ENCODE data around the gene LAMA2. TPM values are rescaled to one million over a fixed set of nuclear protein-coding genes. Genes with fewer than 3 reads are reported as not detected.
"Not testable (repeated sequence)": the region's sequence is repeated elsewhere in the genome, so short reads cannot be mapped to it uniquely, and the experiment has no call there.

Gene LAMA2
- total and polyA plus RNA-seq, 7 donors: 0.46 to 131 (median 59.6) TPM

DNA sequence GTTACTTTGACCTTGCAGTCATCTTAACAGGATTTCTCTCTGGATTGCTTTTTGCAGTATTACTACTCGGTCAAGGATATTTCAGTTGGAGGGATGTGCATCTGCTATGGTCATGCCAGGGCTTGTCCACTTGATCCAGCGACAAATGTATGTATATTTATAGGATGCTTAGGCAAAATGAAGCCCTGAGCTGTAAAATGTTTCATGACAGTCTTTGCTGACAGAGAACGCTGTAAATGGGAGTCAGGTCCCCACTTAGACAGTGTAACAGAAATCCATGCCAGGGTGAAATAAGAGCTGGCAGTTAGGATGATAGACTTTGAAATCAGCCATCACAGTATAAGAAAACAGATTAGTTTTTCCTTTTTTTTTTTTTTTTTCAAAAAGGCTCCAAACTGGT is 264.0 kb downstream of the LAMA2 start:
- Histone ChIP-seq H3K9me3 (no peaks in the 10 kb centered on the region), H3K4me1 (no peaks in the 10 kb centered on the region), H3K4me3 (no peak overlapping the region), H3K27ac (no peak overlapping the region), H3K36me3 (no peaks in the 10 kb centered on the region), H3K27me3 (no peaks in the 10 kb centered on the region)
- intact Hi-C loops (cut with DNase I): no loop called here
- DNase-seq: no peak
- WGBS, 2 donors: 81 to 86% methylated on average over 3 of the region's 3 CpGs
- no peak for TF ChIP-seq POLR2AphosphoS5 (IDR thresholded peaks at IDR 0.05)
- TF ChIP-seq POLR2A (IDR thresholded peaks at IDR 0.05): no peak
- no peak for TF ChIP-seq CTCF (IDR thresholded peaks at IDR 0.05)
- TF ChIP-seq EP300 (IDR thresholded peaks at IDR 0.05): no peak

- DNase-seq: no peak
- H3K36me3 ChIP-seq: no peaks in the 10 kb centered on the region
Observed at GRCh38 chr6:129150507-129150906, 267.6 kb downstream of the LAMA2 start.

DNA sequence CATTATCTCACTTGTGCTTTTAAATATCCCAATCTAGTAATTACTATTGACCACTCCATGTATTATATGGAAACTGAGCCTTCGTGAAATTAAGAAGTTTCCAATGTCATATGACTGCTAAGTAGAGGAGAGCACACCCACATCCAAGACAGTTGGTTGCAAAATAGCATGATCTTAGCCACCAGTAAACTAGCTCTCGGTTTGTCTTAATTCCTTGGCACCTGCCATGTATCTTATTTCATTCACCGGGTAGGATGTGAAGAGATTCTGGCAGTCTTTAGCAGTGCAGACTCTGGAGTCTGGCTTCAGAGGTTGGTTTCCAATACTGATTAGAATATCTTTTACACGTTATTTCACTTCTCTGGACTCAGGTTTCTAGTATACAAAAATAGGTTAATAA is 270.3 kb downstream of the LAMA2 start:
- Histone ChIP-seq H3K9me3 (no peaks in the 10 kb centered on the region), H3K27ac (no peak overlapping the region), H3K27me3 (no peaks in the 10 kb centered on the region), H3K4me1 (no peaks in the 10 kb centered on the region), H3K4me3 (no peak overlapping the region), H3K36me3 (no peaks in the 10 kb centered on the region)
- no peak for TF ChIP-seq POLR2A (IDR thresholded peaks at IDR 0.05)
- TF ChIP-seq EP300 (IDR thresholded peaks at IDR 0.05): no peak
- TF ChIP-seq CTCF (IDR thresholded peaks at IDR 0.05): no peak
- no peak for TF ChIP-seq POLR2AphosphoS5 (IDR thresholded peaks at IDR 0.05)
- no peak for DNase-seq
- intact Hi-C loops (cut with DNase I): no loop called here
- WGBS, 2 donors: 84 to 87% methylated on average over 4 of the region's 4 CpGs

More at GRCh38 chr6:129150507-129150906, 267.6 kb downstream of the LAMA2 start:
- Histone ChIP-seq H3K27me3 (no peaks in the 10 kb centered on the region), H3K27ac (no peak overlapping the region), H3K4me1 (no peaks in the 10 kb centered on the region), H3K9me3 (no peaks in the 10 kb centered on the region), H3K4me3 (no peak overlapping the region)
- 67 to 75% methylated on average over 4 of the region's 4 CpGs for WGBS, 2 donors
- TF ChIP-seq POLR2AphosphoS5 (IDR thresholded peaks at IDR 0.05) (no peak), CTCF (IDR thresholded peaks at IDR 0.05) (no peak), EP300 (IDR thresholded peaks at IDR 0.05) (no peak), POLR2A (IDR thresholded peaks at IDR 0.05) (no peak)
- intact Hi-C loops (cut with DNase I): no loop called here

DNA sequence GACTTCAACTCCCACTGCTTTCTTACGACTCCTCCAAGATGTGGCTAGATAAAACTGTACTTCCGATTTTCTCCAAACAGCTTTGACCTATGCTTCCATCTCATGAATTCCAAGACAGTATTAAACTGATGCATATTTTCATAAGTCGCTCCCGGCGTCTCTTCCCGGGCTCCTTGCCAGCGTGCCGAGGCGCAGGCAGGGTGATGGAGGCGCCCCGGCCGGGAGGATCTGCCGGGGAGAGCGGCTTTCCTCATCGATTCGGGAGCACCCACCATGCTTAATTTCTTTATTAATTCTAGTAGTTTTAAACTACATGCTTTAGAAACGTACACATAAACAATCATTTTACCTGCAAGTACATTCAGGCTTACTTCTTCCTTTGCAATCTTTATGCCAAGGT is 276.3 kb downstream of the LAMA2 start:
- H3K36me3 ChIP-seq; H3K4me1 ChIP-seq; H3K9me3 ChIP-seq; H3K27me3 ChIP-seq; DNase-seq; intact Hi-C loops (cut with DNase I); H3K27ac ChIP-seq; H3K4me3 ChIP-seq: not testable (repeated sequence)
- WGBS, 2 donors: 92 to 93% methylated on average over 17 of the region's 17 CpGs

DNA sequence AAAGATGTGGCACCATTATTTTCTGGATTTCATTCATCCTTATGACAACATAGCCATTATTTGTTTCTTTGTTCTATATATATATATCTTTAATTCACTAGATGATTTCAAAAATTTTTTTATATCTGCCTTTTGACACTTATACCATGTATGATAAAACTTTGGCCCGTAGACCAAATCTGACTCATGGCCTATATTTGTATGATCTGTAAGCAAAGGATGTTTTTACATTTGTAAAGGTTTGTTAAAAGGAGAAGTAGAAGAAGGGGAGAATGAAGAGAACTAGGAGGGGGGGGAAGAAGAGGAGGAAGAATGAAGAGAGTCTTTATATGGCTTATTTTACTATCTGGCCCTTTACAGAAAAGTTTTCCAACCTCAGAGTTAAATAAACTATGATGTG is 279.7 kb downstream of the LAMA2 start:
- WGBS, 2 donors: 92 to 95% methylated on average over 1 of the region's 1 CpG
- intact Hi-C loops (cut with DNase I): no loop called here

More for the DNA sequence above, 279.7 kb downstream of the LAMA2 start:
- TF ChIP-seq CTCF (IDR thresholded peaks at IDR 0.05) (no peak), POLR2A (IDR thresholded peaks at IDR 0.05) (no peak), POLR2AphosphoS5 (IDR thresholded peaks at IDR 0.05) (no peak), EP300 (IDR thresholded peaks at IDR 0.05) (no peak)
- Histone ChIP-seq H3K4me1 (no peaks in the 10 kb centered on the region), H3K27me3 (no peaks in the 10 kb centered on the region), H3K4me3 (no peak overlapping the region), H3K36me3 (no peaks in the 10 kb centered on the region), H3K27ac (no peak overlapping the region), H3K9me3 (no peaks in the 10 kb centered on the region)
- no peak for DNase-seq

Measured in sigmoid colon (tissue), 7 donors.